Endodermal cell (in vitro differentiated cells): Measurements from ENCODE around the gene COLEC12. TPM values are rescaled to one million over a fixed set of nuclear protein-coding genes. Genes with fewer than 3 reads are reported as not detected.

Source experiments
- DNase-seq: peaks from one replicate; pipeline ENCODE4 v3.0.0-alpha.2; 2017
- H3K27ac ChIP-seq: 2 replicates; pipeline ENCODE4 v1.5.1; 2013; ENCODE audit warnings: mild to moderate bottlenecking, low read depth, low read length, moderate library complexity
- H3K27me3 ChIP-seq: 2 replicates; pipeline ENCODE4 v1.6.1; 2013; ENCODE audit warnings: mild to moderate bottlenecking, low read length, moderate library complexity; ENCODE audit not compliant: insufficient read depth, control insufficient read depth, poor library complexity, severe bottlenecking
- H3K36me3 ChIP-seq: 2 replicates; pipeline ENCODE4 v1.7.0; 2013; ENCODE audit warnings: mild to moderate bottlenecking, low read length, moderate library complexity; ENCODE audit not compliant: control insufficient read depth, insufficient read depth
- H3K4me1 ChIP-seq: one replicate; pipeline ENCODE4 v1.7.0; 2013; ENCODE audit warnings: low read length; ENCODE audit not compliant: control insufficient read depth, insufficient read depth
- H3K4me3 ChIP-seq: 2 replicates; pipeline ENCODE4 v1.5.1; 2013; ENCODE audit warnings: mild to moderate bottlenecking, low read length, moderate library complexity
- H3K9ac ChIP-seq: 2 replicates; pipeline ENCODE4 v1.6.1; 2013; ENCODE audit warnings: mild to moderate bottlenecking, low read length, moderate library complexity; ENCODE audit not compliant: poor library complexity, severe bottlenecking; ENCODE audit errors: extremely low read depth
- H3K9me3 ChIP-seq: 2 replicates; pipeline ENCODE4 v1.6.1; 2013; ENCODE audit warnings: mild to moderate bottlenecking, low read length, moderate library complexity; ENCODE audit not compliant: control insufficient read depth
- H3K27ac Mint-ChIP-seq: 2 replicates; pipeline ENCODE4 v1.8.0; 2020; ENCODE audit warnings: mixed read lengths
- H3K27me3 Mint-ChIP-seq: 2 replicates; pipeline ENCODE4 v1.8.0; 2021; ENCODE audit warnings: mild to moderate bottlenecking, mixed read lengths; ENCODE audit not compliant: insufficient read depth
- H3K36me3 Mint-ChIP-seq: 2 replicates; pipeline ENCODE4 v1.8.0; 2020; ENCODE audit warnings: low read depth, mixed read lengths
- H3K4me1 Mint-ChIP-seq: 2 replicates; pipeline ENCODE4 v1.8.0; 2020; ENCODE audit warnings: mixed read lengths
- H3K4me3 Mint-ChIP-seq: 2 replicates; pipeline ENCODE4 v1.8.0; 2020; ENCODE audit warnings: mild to moderate bottlenecking, moderate library complexity, mixed read lengths
- H3K9me3 Mint-ChIP-seq: 2 replicates; pipeline ENCODE4 v1.8.0; 2020; ENCODE audit warnings: mild to moderate bottlenecking, mixed read lengths
- CTCF ChIP-seq: fragments of 200-600 bp; sonication (generic); conservative IDR thresholded peaks from 2 replicates; pipeline ENCODE4 v1.5.0; 2021; ENCODE audit warnings: antibody characterized with exemption, mild to moderate bottlenecking
- WGBS, 2 experiments: methylation state at CpG; one replicate each; pipeline versions ENCODE4 v1.1.5 to v1.1.7; 2013; ENCODE audit warnings: missing lambda C conversion rate in 2 of 2, mixed read lengths in 1 of 2; ENCODE audit not compliant: insufficient coverage in 1 of 2, insufficient read length in 1 of 2; 5-methylcytosine and 5-hydroxymethylcytosine counted together
- total RNA-seq, 2 donors: library from RNA; stranded (reverse); fragmentation: NEBNext Ultra II Directional in 1 of 2; extraction: Animal tissue kit (Norgen Biotek cat#: 25700) in 1 of 2; gene quantifications; 2 replicates in 1 of 2; 3 replicates in 1 of 2; pipeline ENCODE4 v1.2.1, GENCODE V29; 2021

Gene COLEC12
- total RNA-seq, 2 donors from 2014 or later: 123 TPM

GRCh38 chr18:390741-391478 lies 109.6 kb downstream of the COLEC12 start:
- peaks cover 48% of the 10 kb centered on the region for H3K36me3 ChIP-seq
- no peak overlapping the region for H3K27ac ChIP-seq
- peaks cover 9% of the 10 kb centered on the region for H3K36me3 Mint-ChIP-seq
- no peaks in the 10 kb centered on the region for H3K4me1 ChIP-seq
- no peak overlapping the region for H3K27ac Mint-ChIP-seq
- H3K9me3 Mint-ChIP-seq: no peaks in the 10 kb centered on the region
- H3K4me1 Mint-ChIP-seq: peaks cover 2% of the 10 kb centered on the region
- TF ChIP-seq CTCF: no peak
- no peak overlapping the region for H3K9ac ChIP-seq
- DNase-seq: no peak
- no peak overlapping the region for H3K4me3 Mint-ChIP-seq
- H3K9me3 ChIP-seq: no peaks in the 10 kb centered on the region
- WGBS, 2 experiments: 94 to 96% methylated on average over 13 of the region's 13 CpGs
- H3K27me3 Mint-ChIP-seq: no peaks in the 10 kb centered on the region
- H3K27me3 ChIP-seq: no peaks in the 10 kb centered on the region
- H3K4me3 ChIP-seq: no peak overlapping the region

- H3K27ac ChIP-seq: no peak overlapping the region
- peak; percentile 26 for TF ChIP-seq CTCF
- H3K27me3 ChIP-seq: no peaks in the 10 kb centered on the region
- H3K9me3 Mint-ChIP-seq: no peaks in the 10 kb centered on the region
- H3K9ac ChIP-seq: no peak overlapping the region
- no peaks in the 10 kb centered on the region for H3K4me1 ChIP-seq
- peak; percentile 61 for DNase-seq
- H3K27me3 Mint-ChIP-seq: no peaks in the 10 kb centered on the region
- H3K36me3 ChIP-seq: peaks cover 42% of the 10 kb centered on the region
- peak overlapping the region; percentile 22 for H3K27ac Mint-ChIP-seq
- 82 to 89% methylated on average over 4 to 6 of the region's 7 CpGs for WGBS, 2 experiments
- peaks cover 1% of the 10 kb centered on the region for H3K9me3 ChIP-seq
- no peak overlapping the region for H3K4me3 Mint-ChIP-seq
- peaks cover 9% of the 10 kb centered on the region for H3K36me3 Mint-ChIP-seq
- peaks cover 2% of the 10 kb centered on the region for H3K4me1 Mint-ChIP-seq
- no peak overlapping the region for H3K4me3 ChIP-seq
These were observed 110.7 kb downstream of the COLEC12 start for GRCh38 chr18:389658-390357.

DNA sequence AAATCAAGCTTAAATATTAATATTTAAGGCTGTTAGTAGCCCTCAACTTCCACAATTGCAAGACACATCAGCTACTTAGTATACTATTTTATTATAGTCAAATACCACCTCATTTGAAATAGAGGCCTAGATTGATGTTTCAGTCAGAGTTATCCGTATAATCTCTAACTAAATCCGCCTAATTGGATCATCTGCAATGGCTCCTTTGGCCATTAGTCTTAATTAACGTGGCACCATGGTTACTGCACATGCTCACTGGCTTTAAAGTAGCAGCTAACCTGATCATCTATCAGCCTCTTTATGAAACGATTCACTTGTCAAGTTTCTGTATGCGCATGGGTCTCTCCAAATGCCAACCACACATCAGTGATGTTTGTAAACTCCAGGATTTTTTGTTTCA lies 112.3 kb downstream of the COLEC12 start:
- Histone ChIP-seq H3K4me1 (no peaks in the 10 kb centered on the region), H3K36me3 (peaks cover 42% of the 10 kb centered on the region), H3K27ac (no peak overlapping the region), H3K4me3 (no peak overlapping the region), H3K9ac (no peak overlapping the region), H3K27me3 (no peaks in the 10 kb centered on the region), H3K9me3 (peaks cover 5% of the 10 kb centered on the region)
- Mint-ChIP-seq H3K9me3 (no peaks in the 10 kb centered on the region), H3K4me3 (no peak overlapping the region), H3K4me1 (peaks cover 5% of the 10 kb centered on the region), H3K27ac (no peak overlapping the region), H3K36me3 (peaks cover 16% of the 10 kb centered on the region), H3K27me3 (no peaks in the 10 kb centered on the region)
- 95% methylated on average over 5 of the region's 5 CpGs for WGBS, 2 experiments
- no peak for DNase-seq
- no peak for TF ChIP-seq CTCF
